ENCODE data around the gene VAV3. TPM values are rescaled to one million over a fixed set of nuclear protein-coding genes. Genes with fewer than 3 reads are reported as not detected.

VAV3 gene
- polyA plus RNA-seq, 1 donor (not counting 4 experiments of a cell fraction or from before 2014, with no cell fraction given): 19.6 TPM

DNA sequence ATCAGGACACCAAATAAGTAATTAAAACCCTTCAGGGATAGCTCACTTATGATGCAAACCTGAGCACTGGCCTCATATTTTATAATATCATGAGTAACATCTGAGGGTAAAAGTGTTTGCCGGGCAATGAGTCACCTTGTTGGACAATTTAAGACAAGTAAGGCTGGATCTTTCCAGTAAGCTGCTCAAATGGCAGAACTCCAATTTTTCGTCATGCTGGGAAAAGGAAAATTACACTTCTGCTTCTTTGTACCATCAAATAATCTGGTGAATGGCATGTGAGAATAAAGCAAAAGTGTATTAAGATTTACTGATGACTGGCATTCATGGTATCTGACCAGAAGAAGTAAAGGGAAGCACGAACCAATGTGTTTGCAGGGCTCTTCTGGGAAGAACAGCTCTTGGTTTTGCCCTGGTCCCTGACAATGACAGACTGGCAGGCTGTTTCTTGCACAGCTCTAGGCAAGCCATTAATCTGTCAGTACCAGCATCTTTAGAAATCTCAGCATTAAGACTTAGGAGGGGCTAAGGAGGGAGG is 392.2 kb downstream of the VAV3 start:
- H3K9me1 ChIP-seq (ENCODE audit: control insufficient read depth, extremely low read depth, insufficient read depth, low read length): no peaks in the 10 kb centered on the region
- H3K4me1 ChIP-seq (ENCODE audit: control insufficient read depth, extremely low read depth, insufficient read depth, low read length): peaks cover 17% of the 10 kb centered on the region
- peak; percentile 89 for FAIRE-seq
- H3K9me3 ChIP-seq (ENCODE audit: control insufficient read depth, low read depth, low read length): no peaks in the 10 kb centered on the region
- no peak for TF ChIP-seq EZH2 (IDR thresholded peaks at IDR 0.05; ENCODE audit: low read length)
- no peak for TF ChIP-seq CTCF (optimal IDR thresholded peaks at IDR 0.05 in 1 of 3, IDR thresholded peaks at IDR 0.05 in 1 of 3, conservative IDR thresholded peaks at IDR 0.05 in 1 of 3; ENCODE audit: extremely low read depth in 1 of 3, insufficient read depth in 2 of 3, low read length in 3 of 3)
- peaks cover 0 to 2% of the 10 kb centered on the region in 2 experiments for H3K36me3 ChIP-seq (ENCODE audit: control insufficient read depth in 2 of 2, extremely low read depth in 1 of 2, insufficient read depth in 2 of 2, low read length in 2 of 2)
- H3K27me3 ChIP-seq (ENCODE audit: control insufficient read depth, extremely low read depth, insufficient read depth, low read length): no peaks in the 10 kb centered on the region
- H3K27ac ChIP-seq (ENCODE audit: control insufficient read depth, insufficient read depth, low read length): peak overlapping the region; percentile 45
- no peaks in the 10 kb centered on the region for H3K79me2 ChIP-seq (ENCODE audit: control insufficient read depth, insufficient read depth, low read length)
- peak overlapping the region; percentile 26 for H3K9ac ChIP-seq (ENCODE audit: control insufficient read depth, extremely low read depth, insufficient read depth, low read length)
- dilution Hi-C loops (cut with MboI; ENCODE audit: extremely low pct_ligation_motif_present, low sequenced_read_pairs): no loop called here
- H4K20me1 ChIP-seq (ENCODE audit: control insufficient read depth, extremely low read depth, insufficient read depth, low read length): no peaks in the 10 kb centered on the region
- peak overlapping the region in 2 of 3 experiments; percentile 8 to 12 for H3K4me3 ChIP-seq (ENCODE audit: control insufficient read depth in 2 of 3, extremely low read depth in 1 of 3, insufficient read depth in 2 of 3, low read depth in 1 of 3, low read length in 3 of 3)
- peak overlapping the region; percentile 69 for H3K4me2 ChIP-seq (ENCODE audit: control insufficient read depth, extremely low read depth, insufficient read depth, low read depth, low read length)
- peak overlapping the region; percentile 32 for H2AFZ ChIP-seq (ENCODE audit: control insufficient read depth, low read length)
- peak; percentile 40 for DNase-seq (ENCODE audit: low read depth, low spot score)

DNA sequence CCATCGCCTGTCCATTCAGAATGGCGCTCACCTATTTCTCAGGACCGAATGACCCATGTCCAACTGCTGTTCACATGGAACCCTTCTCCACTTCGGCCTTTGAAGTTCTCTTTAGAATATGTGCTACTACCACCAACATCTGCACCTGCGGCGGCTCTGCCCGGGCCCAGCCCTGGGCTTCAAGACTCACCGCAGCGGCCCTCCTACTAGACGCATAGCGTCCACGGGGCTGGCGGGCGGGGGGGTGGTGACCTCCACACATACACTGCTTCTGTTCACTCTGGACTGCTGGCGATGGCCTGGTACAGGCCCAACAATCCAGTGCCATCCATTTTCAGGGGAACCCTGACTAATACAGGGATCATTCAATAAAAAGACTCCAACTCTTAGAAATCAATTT is 394.2 kb downstream of the VAV3 start:
- Histone ChIP-seq H3K36me3 (ENCODE audit: control insufficient read depth in 2 of 2, extremely low read depth in 1 of 2, insufficient read depth in 2 of 2, low read length in 2 of 2) (peaks cover 0 to 2% of the 10 kb centered on the region in 2 experiments), H3K27me3 (ENCODE audit: control insufficient read depth, extremely low read depth, insufficient read depth, low read length) (no peaks in the 10 kb centered on the region), H3K9me1 (ENCODE audit: control insufficient read depth, extremely low read depth, insufficient read depth, low read length) (no peaks in the 10 kb centered on the region), H3K4me2 (ENCODE audit: control insufficient read depth, extremely low read depth, insufficient read depth, low read depth, low read length) (no peak overlapping the region), H3K4me1 (ENCODE audit: control insufficient read depth, extremely low read depth, insufficient read depth, low read length) (peaks cover 17% of the 10 kb centered on the region), H4K20me1 (ENCODE audit: control insufficient read depth, extremely low read depth, insufficient read depth, low read length) (no peaks in the 10 kb centered on the region), H2AFZ (ENCODE audit: control insufficient read depth, low read length) (no peak overlapping the region), H3K9me3 (ENCODE audit: control insufficient read depth, low read depth, low read length) (no peaks in the 10 kb centered on the region), H3K79me2 (ENCODE audit: control insufficient read depth, insufficient read depth, low read length) (no peaks in the 10 kb centered on the region), H3K4me3 (ENCODE audit: control insufficient read depth in 2 of 3, extremely low read depth in 1 of 3, insufficient read depth in 2 of 3, low read depth in 1 of 3, low read length in 3 of 3) (no peak overlapping the region), H3K27ac (ENCODE audit: control insufficient read depth, insufficient read depth, low read length) (no peak overlapping the region), H3K9ac (ENCODE audit: control insufficient read depth, extremely low read depth, insufficient read depth, low read length) (no peak overlapping the region)
- dilution Hi-C loops (cut with MboI; ENCODE audit: extremely low pct_ligation_motif_present, low sequenced_read_pairs): no loop called here
- TF ChIP-seq CTCF (optimal IDR thresholded peaks at IDR 0.05 in 1 of 3, IDR thresholded peaks at IDR 0.05 in 1 of 3, conservative IDR thresholded peaks at IDR 0.05 in 1 of 3; ENCODE audit: extremely low read depth in 1 of 3, insufficient read depth in 2 of 3, low read length in 3 of 3): no peak
- TF ChIP-seq EZH2 (IDR thresholded peaks at IDR 0.05; ENCODE audit: low read length): no peak
- FAIRE-seq (no peak), DNase-seq (ENCODE audit: low read depth, low spot score) (no peak)
